H9 (cell line): ENCODE data around the gene OR2AG1. TPM values are rescaled to one million over a fixed set of nuclear protein-coding genes. Genes with fewer than 3 reads are reported as not detected.

Experiments
- DNase-seq: peaks from one replicate; pipeline ENCODE4 v3.0.0-alpha.2; 2017
- H2AFZ ChIP-seq: one replicate; pipeline ENCODE4 v1.6.1; 2013; ENCODE audit warnings: mild to moderate bottlenecking, low read length, control low read depth, moderate library complexity
- H2AK5ac ChIP-seq: 2 replicates; pipeline ENCODE4 v1.6.1; 2013; ENCODE audit warnings: low read length, control low read depth, mixed read lengths; ENCODE audit not compliant: insufficient read length
- H2BK120ac ChIP-seq: one replicate; pipeline ENCODE4 v1.6.1; 2013; ENCODE audit warnings: low read depth, mild to moderate bottlenecking, low read length, control low read depth, inconsistent platforms; ENCODE audit not compliant: poor library complexity, severe bottlenecking
- H2BK12ac ChIP-seq: 2 replicates; pipeline ENCODE4 v1.6.1; 2013; ENCODE audit warnings: low read length, control low read depth, mixed read lengths, low read depth; ENCODE audit not compliant: insufficient read length
- H2BK15ac ChIP-seq: 2 replicates; pipeline ENCODE4 v1.6.1; 2013; ENCODE audit warnings: low read depth, low read length, control low read depth
- H2BK20ac ChIP-seq: one replicate; pipeline ENCODE4 v1.6.1; 2013; ENCODE audit warnings: low read depth, mild to moderate bottlenecking, low read length, control low read depth, inconsistent platforms; ENCODE audit not compliant: poor library complexity, severe bottlenecking
- H2BK5ac ChIP-seq: 2 replicates; pipeline ENCODE4 v1.6.1; 2013; ENCODE audit warnings: low read length, control low read depth, mixed read lengths; ENCODE audit not compliant: insufficient read length
- H3K14ac ChIP-seq: 2 replicates; pipeline ENCODE4 v1.6.1; 2013; ENCODE audit warnings: low read length, control low read depth; ENCODE audit not compliant: insufficient read depth
- H3K18ac ChIP-seq: 2 replicates; pipeline ENCODE4 v1.6.1; 2013; ENCODE audit warnings: low read depth, mild to moderate bottlenecking, mixed read lengths, low read length, control low read depth; ENCODE audit not compliant: insufficient read length
- H3K23ac ChIP-seq: 2 replicates; pipeline ENCODE4 v1.6.1; 2013; ENCODE audit warnings: low read length, control low read depth, mixed read lengths, low read depth; ENCODE audit not compliant: insufficient read length
- H3K23me2 ChIP-seq: 2 replicates; pipeline ENCODE4 v1.6.1; 2013; ENCODE audit warnings: low read depth, mild to moderate bottlenecking, mixed read lengths, low read length, control low read depth; ENCODE audit not compliant: insufficient read length, poor library complexity, severe bottlenecking
- H3K27ac ChIP-seq: 2 replicates; pipeline ENCODE4 v1.5.1; 2013; ENCODE audit warnings: low read length, control low read depth, mixed read lengths, low read depth; ENCODE audit not compliant: insufficient read length
- H3K27me3 ChIP-seq: 2 replicates; pipeline ENCODE4 v1.6.1; 2013; ENCODE audit warnings: low read length, control low read depth, inconsistent platforms; ENCODE audit not compliant: insufficient read depth
- H3K4ac ChIP-seq: 2 replicates; pipeline ENCODE4 v1.6.1; 2013; ENCODE audit warnings: low read depth, mild to moderate bottlenecking, control low read depth, inconsistent platforms, low read length, moderate library complexity
- H3K4me1 ChIP-seq: 2 replicates; pipeline ENCODE4 v1.6.1; 2013; ENCODE audit warnings: low read length, control low read depth, inconsistent platforms; ENCODE audit not compliant: insufficient read depth
- H3K4me2 ChIP-seq: 2 replicates; pipeline ENCODE4 v1.6.1; 2013; ENCODE audit warnings: low read length, control low read depth, mixed read lengths; ENCODE audit not compliant: insufficient read length, insufficient read depth
- H3K56ac ChIP-seq: 2 replicates; pipeline ENCODE4 v1.6.1; 2013; ENCODE audit warnings: low read depth, mild to moderate bottlenecking, mixed read lengths, low read length, control low read depth; ENCODE audit not compliant: insufficient read length
- H3K79me1 ChIP-seq: 2 replicates; pipeline ENCODE4 v1.6.1; 2013; ENCODE audit warnings: low read depth, mild to moderate bottlenecking, moderate library complexity, low read length, control low read depth, inconsistent platforms; ENCODE audit not compliant: insufficient read depth, poor library complexity, severe bottlenecking
- H3K79me2 ChIP-seq: 2 replicates; pipeline ENCODE4 v1.6.1; 2013; ENCODE audit warnings: low read length, control low read depth, inconsistent platforms; ENCODE audit not compliant: insufficient read depth
- H3K9ac ChIP-seq: 2 replicates; pipeline ENCODE4 v1.6.1; 2013; ENCODE audit warnings: low read length, control low read depth, mixed read lengths; ENCODE audit not compliant: insufficient read length; ENCODE audit errors: extremely low read depth
- H3K9me3 ChIP-seq: one replicate; pipeline ENCODE4 v1.6.1; 2013; ENCODE audit warnings: low read depth, low read length, inconsistent platforms; ENCODE audit not compliant: control insufficient read depth
- H3T11ph ChIP-seq: one replicate; pipeline ENCODE4 v1.6.1; 2013; ENCODE audit warnings: mild to moderate bottlenecking, low read length, control low read depth, inconsistent platforms
- H4K20me1 ChIP-seq: one replicate; pipeline ENCODE4 v1.6.1; 2013; ENCODE audit not compliant: control insufficient read depth, insufficient read length, insufficient read depth
- H4K5ac ChIP-seq: 2 replicates; pipeline ENCODE4 v1.6.1; 2013; ENCODE audit warnings: low read depth, mild to moderate bottlenecking, mixed read lengths, low read length, control low read depth; ENCODE audit not compliant: insufficient read length
- H4K8ac ChIP-seq: replicated peaks from 2 replicates; pipeline ENCODE4 v1.6.1; 2013; ENCODE audit warnings: low read length, control low read depth, mixed read lengths, low read depth; ENCODE audit not compliant: insufficient read length
- H4K91ac ChIP-seq: 2 replicates; pipeline ENCODE4 v1.6.1; 2013; ENCODE audit warnings: low read depth, mild to moderate bottlenecking, moderate library complexity, mixed read lengths, low read length, control low read depth; ENCODE audit not compliant: insufficient read length
- H3K27ac Mint-ChIP-seq, 3 experiments: 2 replicates in 2 of 3; 3 replicates in 1 of 3; pipeline ENCODE4 v1.8.0; 2020 to 2021; ENCODE audit warnings: mixed read lengths in 3 of 3, mild to moderate bottlenecking in 1 of 3, moderate library complexity in 1 of 3
- H3K27me3 Mint-ChIP-seq: 2 replicates; pipeline ENCODE4 v1.8.0; 2021; ENCODE audit warnings: low read depth, mild to moderate bottlenecking, moderate library complexity, mixed read lengths
- H3K36me3 Mint-ChIP-seq, 3 experiments: 2 replicates in 2 of 3; 3 replicates in 1 of 3; pipeline ENCODE4 v1.8.0; 2020 to 2021; ENCODE audit warnings: low read depth in 3 of 3, mixed read lengths in 3 of 3; ENCODE audit not compliant: insufficient read depth in 1 of 3
- H3K4me1 Mint-ChIP-seq, 2 experiments: 2 replicates each; pipeline ENCODE4 v1.8.0; 2020; ENCODE audit warnings: mixed read lengths in 2 of 2
- H3K4me3 Mint-ChIP-seq, 2 experiments: 2 replicates in 1 of 2; 3 replicates in 1 of 2; pipeline ENCODE4 v1.8.0; 2020 to 2021; ENCODE audit warnings: mild to moderate bottlenecking in 2 of 2, mixed read lengths in 2 of 2, moderate library complexity in 1 of 2
- H3K9me3 Mint-ChIP-seq, 2 experiments: 2 replicates in 1 of 2; 3 replicates in 1 of 2; pipeline ENCODE4 v1.8.0; 2020; ENCODE audit warnings: mild to moderate bottlenecking in 2 of 2, mixed read lengths in 2 of 2, moderate library complexity in 1 of 2
- WGBS: extraction: QIAGEN DNeasy Blood & Tissue Kit; methylation state at CpG from one replicate; pipeline ENCODE4 v1.1.7; 2013; ENCODE audit warnings: missing lambda C conversion rate, low lambda C conversion rate, mixed read lengths; ENCODE audit not compliant: insufficient read length; ENCODE audit errors: extremely low coverage; 5-methylcytosine and 5-hydroxymethylcytosine counted together
- total RNA-seq: library from RNA; stranded (reverse); gene quantifications from 2 replicates; pipeline ENCODE4 v1.2.1, GENCODE V29; 2021
- TF ChIP-seq, protein P1 (sequence below): fragments of 200-600 bp; sonication (generic); conservative IDR thresholded peaks from 3 replicates; pipeline ENCODE4 v1.8.0; 2021; ENCODE audit warnings: antibody characterized with exemption, mild to moderate bottlenecking

The OR2AG1 gene
- total RNA-seq, 1 experiment from 2014 or later = not detected

- no peaks in the 10 kb centered on the region for H3K23me2 ChIP-seq
- Mint-ChIP-seq H3K4me1 (no peaks in the 10 kb centered on the region), H3K4me3 (no peak overlapping the region), H3K36me3 (no peaks in the 10 kb centered on the region; a peak in 1 of 7 replicates), H3K9me3 (no peaks in the 10 kb centered on the region), H3K27ac (peak overlapping the region in 1 of 3 experiments; percentile 31; a peak in 2 of 7 replicates), H3K27me3 (no peaks in the 10 kb centered on the region)
- no peak overlapping the region for H2BK120ac ChIP-seq
- no peak overlapping the region for H2BK12ac ChIP-seq
- H3K9ac ChIP-seq = no peak overlapping the region
- no peak overlapping the region for H2BK5ac ChIP-seq
- no peak overlapping the region for H2AK5ac ChIP-seq
- no peak overlapping the region for H3K23ac ChIP-seq
- no peak overlapping the region for H4K8ac ChIP-seq
- no peak overlapping the region for H3K4me2 ChIP-seq
- no peaks in the 10 kb centered on the region for H3K9me3 ChIP-seq
- no peak overlapping the region for H3T11ph ChIP-seq
- H3K27ac ChIP-seq = no peak overlapping the region
- no peak overlapping the region for H3K56ac ChIP-seq
- H3K18ac ChIP-seq = no peak overlapping the region
- no peak overlapping the region for H2BK15ac ChIP-seq
- no peak overlapping the region for H4K91ac ChIP-seq
- H3K4ac ChIP-seq = no peak overlapping the region
- H3K14ac ChIP-seq = no peak overlapping the region; the same call in 1 of the 2 replicates
- no peaks in the 10 kb centered on the region for H3K27me3 ChIP-seq
- H3K4me1 ChIP-seq = no peaks in the 10 kb centered on the region
- DNase-seq = no peak
- no peaks in the 10 kb centered on the region for H3K79me2 ChIP-seq
- H4K5ac ChIP-seq = no peak overlapping the region
- H4K20me1 ChIP-seq = no peaks in the 10 kb centered on the region
- TF ChIP-seq, protein P1, sequence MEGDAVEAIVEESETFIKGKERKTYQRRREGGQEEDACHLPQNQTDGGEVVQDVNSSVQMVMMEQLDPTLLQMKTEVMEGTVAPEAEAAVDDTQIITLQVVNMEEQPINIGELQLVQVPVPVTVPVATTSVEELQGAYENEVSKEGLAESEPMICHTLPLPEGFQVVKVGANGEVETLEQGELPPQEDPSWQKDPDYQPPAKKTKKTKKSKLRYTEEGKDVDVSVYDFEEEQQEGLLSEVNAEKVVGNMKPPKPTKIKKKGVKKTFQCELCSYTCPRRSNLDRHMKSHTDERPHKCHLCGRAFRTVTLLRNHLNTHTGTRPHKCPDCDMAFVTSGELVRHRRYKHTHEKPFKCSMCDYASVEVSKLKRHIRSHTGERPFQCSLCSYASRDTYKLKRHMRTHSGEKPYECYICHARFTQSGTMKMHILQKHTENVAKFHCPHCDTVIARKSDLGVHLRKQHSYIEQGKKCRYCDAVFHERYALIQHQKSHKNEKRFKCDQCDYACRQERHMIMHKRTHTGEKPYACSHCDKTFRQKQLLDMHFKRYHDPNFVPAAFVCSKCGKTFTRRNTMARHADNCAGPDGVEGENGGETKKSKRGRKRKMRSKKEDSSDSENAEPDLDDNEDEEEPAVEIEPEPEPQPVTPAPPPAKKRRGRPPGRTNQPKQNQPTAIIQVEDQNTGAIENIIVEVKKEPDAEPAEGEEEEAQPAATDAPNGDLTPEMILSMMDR = no peak
- H3K79me1 ChIP-seq = no peaks in the 10 kb centered on the region
- no peak overlapping the region for H2BK20ac ChIP-seq
- WGBS = no CpG with 5 or more reads among the region's 6 CpGs
- H2AFZ ChIP-seq = no peak overlapping the region
These were observed 50.5 kb downstream of the OR2AG1 start for GRCh38 chr11:6833356-6833755.
